Gastroesophageal sphincter (tissue), 4 donors: ENCODE data around the gene CARD14. TPM values are rescaled to one million over a fixed set of nuclear protein-coding genes. Genes with fewer than 3 reads are reported as not detected.

Source experiments
- ATAC-seq: fragments of 150-250 bp; one replicate; pipeline ENCODE4 v1.9.1; 2016; ENCODE audit warnings: mild to moderate bottlenecking, moderate library complexity
- H3K27ac ChIP-seq, 4 donors: fragments of 200-600 bp; sonication (generic) in 3 of 4; 1 replicate in 3 of 4; 2 replicates in 1 of 4; pipeline ENCODE4 v1.5.1; 2016 to 2019
- H3K27me3 ChIP-seq: fragments of 200-600 bp; sonication (generic); one replicate; pipeline ENCODE4 v1.5.1; 2019
- H3K36me3 ChIP-seq, 2 donors: fragments of 200-600 bp; sonication (generic); one replicate each; pipeline ENCODE4 v1.5.1; 2019; ENCODE audit warnings: control low read depth in 1 of 2
- H3K4me1 ChIP-seq, 3 donors: fragments of 200-600 bp; sonication (generic); 1 replicate in 2 of 3; 2 replicates in 1 of 3; pipeline ENCODE4 v1.5.1; 2016 to 2019; ENCODE audit warnings: control low read depth in 2 of 3
- H3K4me3 ChIP-seq, 2 donors: fragments of 200-600 bp; sonication (generic); one replicate each; pipeline ENCODE4 v1.5.1; 2019; ENCODE audit warnings: mild to moderate bottlenecking in 1 of 2, moderate library complexity in 1 of 2
- H3K9me3 ChIP-seq, 3 donors: fragments of 200-600 bp; sonication (generic); one replicate each; pipeline ENCODE4 v1.5.1; 2017 to 2019; ENCODE audit warnings: control low read depth in 2 of 3
- EP300 ChIP-seq: sonication (generic); formaldehyde crosslinking; IDR thresholded peaks from one replicate; pipeline ENCODE4 v1.6.1; 2017; ENCODE audit warnings: antibody characterized with exemption, mild to moderate bottlenecking
- POLR2A ChIP-seq, 2 donors: fragments of 450-650 bp; IDR thresholded peaks; one replicate each; pipeline ENCODE4 v1.6.1; 2017; ENCODE audit warnings: antibody characterized with exemption in 2 of 2, mild to moderate bottlenecking in 2 of 2, moderate library complexity in 1 of 2
- POLR2AphosphoS5 ChIP-seq: sonication (generic); formaldehyde crosslinking; IDR thresholded peaks from one replicate; pipeline ENCODE4 v1.6.1; 2017; ENCODE audit warnings: antibody characterized with exemption
- WGBS, 2 donors: methylation state at CpG; one replicate each; pipeline ENCODE4 v1.1.5; 2018; ENCODE audit warnings: low coverage in 1 of 2; 5-methylcytosine and 5-hydroxymethylcytosine counted together
- total RNA-seq, 4 donors: library from RNA; depleted of rRNA; stranded (reverse); fragments of >200 nt; gene quantifications; one replicate each; pipeline ENCODE4 v1.1.0, GENCODE V29; 2016
- TF ChIP-seq, protein P1 (sequence below), 4 experiments: fragments of 200-600 bp in 2 of 4; fragments of 450-650 bp in 2 of 4; sonication (generic) in 1 of 4; IDR thresholded peaks; one replicate each; pipeline ENCODE4 v1.5.1; 2017 to 2019; ENCODE audit warnings: antibody characterized with exemption in 4 of 4, mild to moderate bottlenecking in 2 of 4, moderate library complexity in 2 of 4

CARD14 gene
- total RNA-seq, 4 donors from 2014 or later = 0.78 to 0.81 TPM; not detected in 2

- peak; percentile 53 for ATAC-seq
- Histone ChIP-seq H3K27me3 (peaks cover 51% of the 10 kb centered on the region), H3K9me3 (no peaks in the 10 kb centered on the region), H3K4me3 (no peak overlapping the region), H3K27ac (peak overlapping the region in 1 of 4 donors; percentile 20), H3K36me3 (no peaks in the 10 kb centered on the region), H3K4me1 (peaks cover 0 to 21% (median 0%) of the 10 kb centered on the region in 3 donors)
- 67 to 75% methylated on average over 13 to 16 of the region's 16 CpGs for WGBS, 2 donors
- TF ChIP-seq, protein P1, sequence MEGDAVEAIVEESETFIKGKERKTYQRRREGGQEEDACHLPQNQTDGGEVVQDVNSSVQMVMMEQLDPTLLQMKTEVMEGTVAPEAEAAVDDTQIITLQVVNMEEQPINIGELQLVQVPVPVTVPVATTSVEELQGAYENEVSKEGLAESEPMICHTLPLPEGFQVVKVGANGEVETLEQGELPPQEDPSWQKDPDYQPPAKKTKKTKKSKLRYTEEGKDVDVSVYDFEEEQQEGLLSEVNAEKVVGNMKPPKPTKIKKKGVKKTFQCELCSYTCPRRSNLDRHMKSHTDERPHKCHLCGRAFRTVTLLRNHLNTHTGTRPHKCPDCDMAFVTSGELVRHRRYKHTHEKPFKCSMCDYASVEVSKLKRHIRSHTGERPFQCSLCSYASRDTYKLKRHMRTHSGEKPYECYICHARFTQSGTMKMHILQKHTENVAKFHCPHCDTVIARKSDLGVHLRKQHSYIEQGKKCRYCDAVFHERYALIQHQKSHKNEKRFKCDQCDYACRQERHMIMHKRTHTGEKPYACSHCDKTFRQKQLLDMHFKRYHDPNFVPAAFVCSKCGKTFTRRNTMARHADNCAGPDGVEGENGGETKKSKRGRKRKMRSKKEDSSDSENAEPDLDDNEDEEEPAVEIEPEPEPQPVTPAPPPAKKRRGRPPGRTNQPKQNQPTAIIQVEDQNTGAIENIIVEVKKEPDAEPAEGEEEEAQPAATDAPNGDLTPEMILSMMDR (IDR thresholded peaks at IDR 0.05) = no peak
- TF ChIP-seq EP300 = no peak
- no peak for TF ChIP-seq POLR2A (IDR thresholded peaks at IDR 0.05)
- TF ChIP-seq POLR2AphosphoS5 = no peak
Measured at GRCh38 chr17:80187090-80187489, 17.3 kb downstream of the CARD14 start.

DNA sequence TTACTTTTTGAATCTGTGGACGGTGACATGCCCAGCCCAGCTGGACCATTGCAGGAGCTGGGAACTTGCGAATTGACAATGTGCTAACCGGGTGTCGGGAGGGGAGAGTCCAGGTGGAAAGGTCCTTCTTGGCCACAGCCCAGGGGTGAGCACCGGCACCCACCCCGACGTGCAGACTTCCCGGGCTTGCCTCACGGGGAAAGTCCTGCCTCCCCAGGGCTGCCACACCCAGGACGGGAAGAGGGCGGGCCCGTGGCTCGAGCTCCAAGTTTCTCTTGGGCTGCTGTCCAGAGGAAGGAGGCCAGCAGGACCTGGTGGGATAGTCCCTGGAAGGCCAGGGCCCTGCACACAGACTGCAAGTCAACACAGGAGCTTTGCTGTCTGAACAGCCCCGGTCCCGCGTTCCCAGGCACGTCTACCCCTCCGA lies 17.7 kb downstream of the CARD14 start:
- Histone ChIP-seq H3K36me3 (no peaks in the 10 kb centered on the region), H3K27me3 (peaks cover 48% of the 10 kb centered on the region), H3K27ac (peak overlapping the region in 1 of 4 donors; percentile 20), H3K4me1 (peaks cover 0 to 22% (median 0%) of the 10 kb centered on the region in 3 donors), H3K4me3 (no peak overlapping the region), H3K9me3 (no peaks in the 10 kb centered on the region)
- 30 to 57% methylated on average over 2 to 5 of the region's 18 CpGs for WGBS, 2 donors
- TF ChIP-seq POLR2AphosphoS5 = no peak
- no peak for TF ChIP-seq EP300
- no peak for TF ChIP-seq POLR2A (IDR thresholded peaks at IDR 0.05)
- TF ChIP-seq, protein P1 (IDR thresholded peaks at IDR 0.05) = no peak
- ATAC-seq = peak; percentile 83

DNA sequence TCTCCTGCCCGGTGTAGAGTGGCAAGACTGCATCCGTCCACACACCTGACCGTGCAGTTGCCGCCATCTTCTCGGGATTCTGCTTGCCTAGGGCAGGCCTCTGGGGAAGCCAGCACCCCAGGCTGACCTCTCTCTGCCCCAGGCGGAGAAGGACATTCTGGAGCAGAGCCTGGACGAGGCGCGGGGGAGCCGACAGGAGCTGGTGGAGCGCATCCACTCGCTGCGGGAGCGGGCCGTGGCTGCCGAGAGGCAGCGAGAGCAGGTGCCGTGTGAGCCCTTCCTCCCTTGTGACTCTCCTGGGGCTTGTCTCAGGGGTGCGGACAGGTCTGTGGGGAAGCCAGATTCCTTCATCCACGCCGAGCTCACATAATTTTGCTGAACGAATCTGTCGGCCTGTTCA lies 19.8 kb downstream of the CARD14 start:
- WGBS, 2 donors = 70% methylated on average over 2 of the region's 23 CpGs; no CpG with 5 or more reads in 1 of the 2 donors
- peaks cover 53% of the 10 kb centered on the region for H3K27me3 ChIP-seq
- TF ChIP-seq POLR2AphosphoS5 (no peak), EP300 (no peak), POLR2A (IDR thresholded peaks at IDR 0.05) (no peak)
- TF ChIP-seq, protein P1 (IDR thresholded peaks at IDR 0.05) = no peak

GRCh38 chr17:80190716-80191115 lies 20.9 kb downstream of the CARD14 start:
- no peak for TF ChIP-seq POLR2AphosphoS5
- no peak for TF ChIP-seq EP300
- no peak for TF ChIP-seq POLR2A (IDR thresholded peaks at IDR 0.05)
- TF ChIP-seq, protein P1 (IDR thresholded peaks at IDR 0.05) = no peak
- 90% methylated on average over 5 of the region's 10 CpGs; no CpG with 5 or more reads in 1 of the 2 donors for WGBS, 2 donors
- peaks cover 0 to 22% (median 0%) of the 10 kb centered on the region in 3 donors for H3K4me1 ChIP-seq
- ATAC-seq = no peak
- H3K9me3 ChIP-seq = no peaks in the 10 kb centered on the region
- H3K4me3 ChIP-seq = no peak overlapping the region
- H3K27me3 ChIP-seq = peaks cover 64% of the 10 kb centered on the region
- H3K27ac ChIP-seq = no peak overlapping the region
- H3K36me3 ChIP-seq = no peaks in the 10 kb centered on the region

More for the DNA sequence above, 19.8 kb downstream of the CARD14 start:
- Histone ChIP-seq H3K9me3 (no peaks in the 10 kb centered on the region), H3K36me3 (no peaks in the 10 kb centered on the region), H3K27ac (no peak overlapping the region), H3K4me1 (peaks cover 0 to 22% (median 0%) of the 10 kb centered on the region in 3 donors), H3K4me3 (no peak overlapping the region)
- no peak for ATAC-seq

GRCh38 chr17:80191192-80191591 lies 21.4 kb downstream of the CARD14 start:
- Histone ChIP-seq H3K4me1 (peaks cover 0 to 22% (median 0%) of the 10 kb centered on the region in 3 donors), H3K36me3 (no peaks in the 10 kb centered on the region), H3K9me3 (no peaks in the 10 kb centered on the region), H3K27ac (no peak overlapping the region), H3K4me3 (no peak overlapping the region), H3K27me3 (peaks cover 69% of the 10 kb centered on the region)
- no peak for TF ChIP-seq POLR2AphosphoS5
- TF ChIP-seq, protein P1 (IDR thresholded peaks at IDR 0.05) = no peak
- no peak for TF ChIP-seq EP300
- no peak for TF ChIP-seq POLR2A (IDR thresholded peaks at IDR 0.05)
- ATAC-seq = no peak
- 80 to 100% methylated on average over 1 of the region's 20 CpGs for WGBS, 2 donors
